SIG-M5 (cell line): ENCODE measurements around the gene TP63.

Experiments
- DNase-seq: peaks from one replicate; lab custom pipeline; 2025; lab: John Stamatoyannopoulos, UW

The TP63 gene

GRCh38 chr3:189780546-189781270 lies 149.5 kb downstream of the TP63 start:
- DNase-seq: no peak

GRCh38 chr3:189781415-189781814 lies 150.2 kb downstream of the TP63 start:
- DNase-seq: no peak

GRCh38 chr3:189786479-189787064 lies 155.4 kb downstream of the TP63 start:
- DNase-seq: no peak

GRCh38 chr3:189787191-189787590 lies 156.0 kb downstream of the TP63 start:
- no peak for DNase-seq

- DNase-seq: no peak
Observed at GRCh38 chr3:189787632-189788031, 156.4 kb downstream of the TP63 start.

GRCh38 chr3:189789432-189789831 lies 158.2 kb downstream of the TP63 start:
- no peak for DNase-seq

GRCh38 chr3:189790658-189791057 lies 159.5 kb downstream of the TP63 start:
- no peak for DNase-seq

- no peak for DNase-seq
Observed at GRCh38 chr3:189792046-189792929, 161.1 kb downstream of the TP63 start.

- no peak for DNase-seq
Observed at GRCh38 chr3:189794518-189794917, 163.3 kb downstream of the TP63 start.

- DNase-seq: no peak
Observed at GRCh38 chr3:189797103-189797750, 166.0 kb downstream of the TP63 start.

GRCh38 chr3:189799366-189799765 lies 168.2 kb downstream of the TP63 start:
- DNase-seq: no peak

GRCh38 chr3:189800436-189800835 lies 169.2 kb downstream of the TP63 start:
- DNase-seq: no peak

- DNase-seq: no peak
Observed at GRCh38 chr3:189803254-189803653, 172.1 kb downstream of the TP63 start.

- no peak for DNase-seq
Observed at GRCh38 chr3:189805375-189806067, 174.3 kb downstream of the TP63 start.

- DNase-seq: no peak
Observed at GRCh38 chr3:189806171-189806951, 175.2 kb downstream of the TP63 start.

GRCh38 chr3:189808246-189809007 lies 177.2 kb downstream of the TP63 start:
- DNase-seq: no peak

GRCh38 chr3:189809583-189809982 lies 178.4 kb downstream of the TP63 start:
- DNase-seq: no peak

GRCh38 chr3:189812806-189813465 lies 181.7 kb downstream of the TP63 start:
- no peak for DNase-seq

- DNase-seq: no peak
Observed at GRCh38 chr3:189813647-189814240, 182.6 kb downstream of the TP63 start.
